Glutamatergic neuron (in vitro differentiated cells): ENCODE results near the gene CBY2. TPM values are rescaled to one million over a fixed set of nuclear protein-coding genes. Genes with fewer than 3 reads are reported as not detected.
"Not testable (repeated sequence)": the region's sequence is repeated elsewhere in the genome, so short reads cannot be mapped to it uniquely, and the experiment has no call there.

Source experiments
- DNase-seq: peaks from one replicate; pipeline ENCODE4 v3.0.0; 2022
- H3K27ac Mint-ChIP-seq: one replicate; pipeline ENCODE4 v1.8.0; 2020; ENCODE audit warnings: mild to moderate bottlenecking, mixed read lengths, inconsistent platforms; ENCODE audit not compliant: unreplicated experiment
- H3K27me3 Mint-ChIP-seq: one replicate; pipeline ENCODE4 v1.8.0; 2020; ENCODE audit warnings: mild to moderate bottlenecking, moderate library complexity, mixed read lengths, inconsistent platforms; ENCODE audit not compliant: unreplicated experiment
- H3K36me3 Mint-ChIP-seq: one replicate; pipeline ENCODE4 v1.8.0; 2020; ENCODE audit warnings: mild to moderate bottlenecking, mixed read lengths, inconsistent platforms; ENCODE audit not compliant: unreplicated experiment
- H3K4me1 Mint-ChIP-seq: one replicate; pipeline ENCODE4 v1.8.0; 2020; ENCODE audit warnings: mild to moderate bottlenecking, low read depth, mixed read lengths, inconsistent platforms; ENCODE audit not compliant: unreplicated experiment
- H3K4me3 Mint-ChIP-seq: one replicate; pipeline ENCODE4 v1.8.0; 2020; ENCODE audit warnings: mild to moderate bottlenecking, mixed read lengths, inconsistent platforms; ENCODE audit not compliant: unreplicated experiment
- H3K9me3 Mint-ChIP-seq: one replicate; pipeline ENCODE4 v1.8.0; 2020; ENCODE audit warnings: mild to moderate bottlenecking, moderate library complexity, mixed read lengths, inconsistent platforms; ENCODE audit not compliant: unreplicated experiment
- total RNA-seq: library from RNA; stranded (reverse); fragmentation: NEBNext Ultra II Directional; extraction: Animal tissue kit (Norgen Biotek cat#: 25700); gene quantifications from one replicate; pipeline ENCODE4 v1.2.1, GENCODE V29; 2021; ENCODE audit not compliant: unreplicated experiment
- TF ChIP-seq, protein P1 (sequence below): fragments of 200-600 bp; sonication (generic); IDR thresholded peaks from one replicate; pipeline ENCODE4 v1.5.0; 2021; ENCODE audit not compliant: partially characterized antibody, unreplicated experiment

CBY2 gene
- total RNA-seq, 1 donor from 2014 or later, result not detected

DNA sequence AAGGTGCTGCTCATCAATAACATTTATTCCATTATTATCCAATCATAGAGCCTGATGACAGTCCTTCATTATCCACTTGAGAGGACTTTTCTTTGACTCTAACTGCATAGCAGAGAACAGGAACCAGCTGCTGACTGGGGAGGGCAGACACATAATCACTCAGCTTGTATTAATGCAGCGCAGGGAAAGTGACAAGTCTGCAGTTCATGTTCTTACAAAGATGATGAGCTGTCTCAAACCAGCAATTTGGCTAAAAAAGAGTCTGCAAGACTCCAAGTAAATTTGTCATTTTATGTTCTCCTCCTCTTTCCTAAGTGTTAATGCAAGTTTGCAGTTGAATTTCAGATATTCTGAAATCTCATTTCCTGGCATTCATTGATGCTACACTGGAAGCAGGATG lies 40.0 kb upstream of the CBY2 start:
- Mint-ChIP-seq H3K27ac (no peak overlapping the region), H3K36me3 (no peaks in the 10 kb centered on the region), H3K4me3 (no peak overlapping the region), H3K4me1 (no peaks in the 10 kb centered on the region), H3K9me3 (no peaks in the 10 kb centered on the region), H3K27me3 (no peaks in the 10 kb centered on the region)
- DNase-seq, result no peak
- TF ChIP-seq, protein P1, sequence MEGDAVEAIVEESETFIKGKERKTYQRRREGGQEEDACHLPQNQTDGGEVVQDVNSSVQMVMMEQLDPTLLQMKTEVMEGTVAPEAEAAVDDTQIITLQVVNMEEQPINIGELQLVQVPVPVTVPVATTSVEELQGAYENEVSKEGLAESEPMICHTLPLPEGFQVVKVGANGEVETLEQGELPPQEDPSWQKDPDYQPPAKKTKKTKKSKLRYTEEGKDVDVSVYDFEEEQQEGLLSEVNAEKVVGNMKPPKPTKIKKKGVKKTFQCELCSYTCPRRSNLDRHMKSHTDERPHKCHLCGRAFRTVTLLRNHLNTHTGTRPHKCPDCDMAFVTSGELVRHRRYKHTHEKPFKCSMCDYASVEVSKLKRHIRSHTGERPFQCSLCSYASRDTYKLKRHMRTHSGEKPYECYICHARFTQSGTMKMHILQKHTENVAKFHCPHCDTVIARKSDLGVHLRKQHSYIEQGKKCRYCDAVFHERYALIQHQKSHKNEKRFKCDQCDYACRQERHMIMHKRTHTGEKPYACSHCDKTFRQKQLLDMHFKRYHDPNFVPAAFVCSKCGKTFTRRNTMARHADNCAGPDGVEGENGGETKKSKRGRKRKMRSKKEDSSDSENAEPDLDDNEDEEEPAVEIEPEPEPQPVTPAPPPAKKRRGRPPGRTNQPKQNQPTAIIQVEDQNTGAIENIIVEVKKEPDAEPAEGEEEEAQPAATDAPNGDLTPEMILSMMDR, result no peak

DNA sequence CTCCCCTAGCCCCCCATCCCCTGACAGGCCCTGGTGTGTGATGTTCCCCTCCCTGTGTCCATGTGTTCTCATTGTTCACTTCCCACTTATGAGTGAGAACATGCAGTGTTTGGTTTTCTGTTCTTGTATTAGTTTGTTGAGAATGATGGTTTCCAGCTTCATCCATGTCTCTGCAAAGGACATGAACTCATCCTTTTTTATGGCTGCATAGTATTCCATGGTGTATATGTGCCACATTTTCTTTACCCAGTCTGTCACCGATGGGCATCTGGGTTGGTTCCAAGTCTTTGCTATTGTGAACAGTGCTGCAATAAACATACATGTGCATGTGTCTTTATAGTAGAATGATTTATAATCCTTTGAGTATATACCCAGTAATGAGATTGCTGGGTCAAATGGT lies 39.2 kb upstream of the CBY2 start:
- DNase-seq, H3K27ac Mint-ChIP-seq, H3K4me1 Mint-ChIP-seq, H3K36me3 Mint-ChIP-seq, H3K9me3 Mint-ChIP-seq, H3K4me3 Mint-ChIP-seq, H3K27me3 Mint-ChIP-seq: not testable (repeated sequence)

DNA sequence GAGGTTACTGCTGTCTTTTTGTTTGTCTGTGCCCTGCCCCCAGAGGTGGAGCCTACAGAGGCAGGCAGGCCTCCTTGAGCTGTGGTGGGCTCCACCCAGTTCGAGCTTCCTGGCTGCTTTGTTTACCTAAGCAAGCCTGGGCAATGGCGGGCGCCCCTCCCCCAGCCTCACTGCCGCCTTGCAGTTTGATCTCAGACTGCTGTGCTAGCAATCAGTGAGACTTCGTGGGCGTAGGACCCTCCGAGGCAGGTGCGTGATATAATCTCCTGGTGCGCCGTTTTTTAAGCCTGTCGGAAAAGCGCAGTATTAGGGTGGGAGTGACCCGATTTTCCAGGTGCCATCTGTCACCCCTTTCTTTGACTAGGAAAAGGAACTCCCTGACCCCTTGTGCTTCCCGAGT lies 32.5 kb upstream of the CBY2 start:
- H3K9me3 Mint-ChIP-seq, H3K27ac Mint-ChIP-seq, H3K36me3 Mint-ChIP-seq, H3K4me3 Mint-ChIP-seq, DNase-seq, H3K27me3 Mint-ChIP-seq, H3K4me1 Mint-ChIP-seq: not testable (repeated sequence)

- Mint-ChIP-seq H3K4me1 (peaks cover 2% of the 10 kb centered on the region), H3K4me3 (no peak overlapping the region), H3K27me3 (peaks cover 4% of the 10 kb centered on the region), H3K9me3 (peaks cover 4% of the 10 kb centered on the region), H3K27ac (no peak overlapping the region), H3K36me3 (peaks cover 6% of the 10 kb centered on the region)
- TF ChIP-seq, protein P1, result no peak
- no peak for DNase-seq
These were observed 31.8 kb upstream of the CBY2 start for GRCh38 chr13:45670189-45670885.

DNA sequence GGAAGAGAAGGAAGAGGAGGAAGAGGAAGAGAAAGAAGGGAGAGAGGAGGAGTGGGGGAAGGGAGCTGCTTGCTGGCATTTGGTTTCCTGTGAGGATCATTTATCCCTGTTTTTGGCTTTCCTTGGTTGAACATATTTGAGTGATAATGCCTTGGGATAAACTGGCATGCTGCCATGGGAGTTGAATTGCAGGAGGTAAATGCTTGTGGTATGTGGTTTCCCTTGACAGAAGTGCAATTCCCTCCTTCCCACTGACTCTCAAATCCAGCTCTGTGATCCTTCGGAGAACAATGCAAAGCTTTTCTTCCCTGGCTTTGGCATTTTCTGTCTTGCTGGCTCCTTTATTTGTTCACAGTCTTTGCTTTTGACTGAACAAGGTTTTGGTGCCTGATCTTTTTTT lies 27.2 kb upstream of the CBY2 start:
- peaks cover 2% of the 10 kb centered on the region for H3K4me1 Mint-ChIP-seq
- H3K27ac Mint-ChIP-seq, result no peak overlapping the region
- DNase-seq, result no peak
- no peaks in the 10 kb centered on the region for H3K9me3 Mint-ChIP-seq
- H3K4me3 Mint-ChIP-seq, result no peak overlapping the region
- H3K27me3 Mint-ChIP-seq, result peaks cover 4% of the 10 kb centered on the region
- TF ChIP-seq, protein P1, result no peak
- peaks cover 5% of the 10 kb centered on the region for H3K36me3 Mint-ChIP-seq

- H3K4me1 Mint-ChIP-seq, result no peaks in the 10 kb centered on the region
- TF ChIP-seq, protein P1, result no peak
These were observed 23.8 kb upstream of the CBY2 start for GRCh38 chr13:45678282-45678681.

More at GRCh38 chr13:45678282-45678681, 23.8 kb upstream of the CBY2 start:
- Mint-ChIP-seq H3K36me3 (no peaks in the 10 kb centered on the region), H3K27ac (no peak overlapping the region), H3K9me3 (no peaks in the 10 kb centered on the region), H3K4me3 (no peak overlapping the region), H3K27me3 (peaks cover 1% of the 10 kb centered on the region)
- DNase-seq, result no peak
